Kidney (tissue), 14 donors: Measurements from ENCODE around the gene CD276. TPM values are rescaled to one million over a fixed set of nuclear protein-coding genes. Genes with fewer than 3 reads are reported as not detected.
A peak's percentile ranks its signal among the peaks of the same experiment; 100 is the strongest.

Experiments used
- DNase-seq, 5 donors: peaks; one replicate each; pipeline ENCODE4 v3.0.0-alpha.2; 2013 to 2020
- FAIRE-seq: peaks from 2 replicates; lab custom pipeline; 2012; peaks lifted over from hg19 to GRCh38; lab: Jason Lieb, UNC
- H3K27ac ChIP-seq, 2 donors: one replicate each; pipeline ENCODE4 v1.7.0; 2013; ENCODE audit warnings: low read depth in 2 of 2, low read length in 2 of 2, inconsistent platforms in 1 of 2
- H3K27me3 ChIP-seq: one replicate; pipeline ENCODE4 v1.7.1; 2013; ENCODE audit warnings: low read length, inconsistent platforms; ENCODE audit not compliant: control insufficient read depth, insufficient read depth
- H3K36me3 ChIP-seq, 3 donors: one replicate each; pipeline versions ENCODE4 v1.7.0 to v1.7.1; 2013; ENCODE audit warnings: low read length in 3 of 3, control low read depth in 1 of 3, inconsistent platforms in 1 of 3; ENCODE audit not compliant: insufficient read depth in 3 of 3, control insufficient read depth in 2 of 3
- H3K4me1 ChIP-seq, 3 donors: one replicate each; pipeline versions ENCODE4 v1.7.0 to v1.7.1; 2013; ENCODE audit warnings: low read length in 3 of 3, inconsistent platforms in 1 of 3, low read depth in 1 of 3; ENCODE audit not compliant: control insufficient read depth in 2 of 3, insufficient read depth in 2 of 3
- H3K4me3 ChIP-seq, 3 donors: one replicate each; pipeline versions ENCODE4 v1.7.0 to v1.8.1; 2013; ENCODE audit warnings: low read length in 3 of 3, control low read depth in 1 of 3, inconsistent platforms in 1 of 3
- H3K9ac ChIP-seq, 3 donors: one replicate each; pipeline versions ENCODE4 v1.7.0 to v1.7.1; 2013; ENCODE audit warnings: low read length in 3 of 3, control low read depth in 1 of 3, inconsistent platforms in 1 of 3
- H3K9me3 ChIP-seq, 3 donors: one replicate each; pipeline versions ENCODE4 v1.7.0 to v1.7.1; 2013; ENCODE audit warnings: low read length in 3 of 3, control low read depth in 1 of 3, inconsistent platforms in 1 of 3; ENCODE audit not compliant: control insufficient read depth in 2 of 3, insufficient read depth in 1 of 3
- CTCF ChIP-seq: IDR thresholded peaks from 3 replicates; pipeline ENCODE4 v1.5.1; 2012; ENCODE audit warnings: mild to moderate bottlenecking, moderate library complexity, borderline replicate concordance; ENCODE audit not compliant: insufficient read depth; ENCODE audit errors: extremely low read depth
- intact Hi-C: fragments of 100-400 bp; cut with DNase I; formaldehyde crosslinking; loops from one replicate; pipeline ENCODE4 v1.11.1; 2022
- polyA plus RNA-seq: library from polyadenylated mRNA; stranded (reverse); fragments of 350-450 nt; fragmentation: Illumina TruSeq; extraction: RNeasy Lipid Tissue Mini Kit (QIAGEN cat#74804); gene quantifications from one replicate; pipeline ENCODE4 v1.2.3, GENCODE V29; 2014; ENCODE audit warnings: low read depth, low replicate concordance; ENCODE audit not compliant: insufficient read depth
- total RNA-seq: library from RNA; stranded (reverse); fragmentation: NEBNext Ultra II Directional; extraction: Animal tissue kit (Norgen Biotek cat#: 25700); gene quantifications from one replicate; pipeline ENCODE4 v1.2.1, GENCODE V29; 2021
- donor health status: control.
- donor health status: control.
- donor health status: control.
- donor health status: control.
- donor health status: control.
- donor health status: DM: yes; HTN: yes; CAD: no.
- donor health status: Normal renal cell carcinoma (clear cell type).

The CD276 gene
- total and polyA plus RNA-seq, 2 donors from 2014 or later, result 25.0 to 31.5 TPM

- TF ChIP-seq CTCF, result no peak
- H3K27me3 ChIP-seq, result no peaks in the 10 kb centered on the region
- intact Hi-C loops, result no loop called here
- H3K36me3 ChIP-seq, result no peaks in the 10 kb centered on the region
- no peak overlapping the region for H3K9ac ChIP-seq
- DNase-seq, result no peak
- H3K4me1 ChIP-seq, result peaks cover 0 to 6% (median 5%) of the 10 kb centered on the region in 3 donors
- no peak for FAIRE-seq
- no peaks in the 10 kb centered on the region for H3K9me3 ChIP-seq
- no peak overlapping the region for H3K27ac ChIP-seq
- H3K4me3 ChIP-seq, result no peak overlapping the region
These were observed 60.1 kb downstream of the CD276 start for GRCh38 chr15:73744293-73744692.

- intact Hi-C loops, result no loop called here
- Histone ChIP-seq H3K27me3 (no peaks in the 10 kb centered on the region), H3K9me3 (no peaks in the 10 kb centered on the region), H3K4me3 (no peak overlapping the region), H3K9ac (no peak overlapping the region), H3K36me3 (no peaks in the 10 kb centered on the region), H3K27ac (no peak overlapping the region), H3K4me1 (peaks cover 0 to 6% (median 5%) of the 10 kb centered on the region in 3 donors)
- TF ChIP-seq CTCF, result no peak
- FAIRE-seq (no peak), DNase-seq (no peak)
These were observed 60.9 kb downstream of the CD276 start for GRCh38 chr15:73745073-73745472.

- no peak for TF ChIP-seq CTCF
- no peaks in the 10 kb centered on the region for H3K9me3 ChIP-seq
- no peaks in the 10 kb centered on the region for H3K27me3 ChIP-seq
- no peak overlapping the region for H3K4me3 ChIP-seq
- H3K9ac ChIP-seq, result no peak overlapping the region
- H3K27ac ChIP-seq, result no peak overlapping the region
- intact Hi-C loops, result no loop called here
- FAIRE-seq (no peak), DNase-seq (no peak)
- H3K4me1 ChIP-seq, result peaks cover 0 to 7% (median 5%) of the 10 kb centered on the region in 3 donors
- H3K36me3 ChIP-seq, result no peaks in the 10 kb centered on the region
These were observed 62.1 kb downstream of the CD276 start for GRCh38 chr15:73746261-73746660.

GRCh38 chr15:73746883-73747282 lies 62.7 kb downstream of the CD276 start:
- peak in 3 of 5 donors; percentile 40 to 67 (median 51) for DNase-seq
- Histone ChIP-seq H3K4me3 (no peak overlapping the region), H3K36me3 (no peaks in the 10 kb centered on the region), H3K9ac (no peak overlapping the region), H3K9me3 (no peaks in the 10 kb centered on the region), H3K27ac (no peak overlapping the region), H3K4me1 (peaks cover 0 to 10% (median 5%) of the 10 kb centered on the region in 3 donors), H3K27me3 (no peaks in the 10 kb centered on the region)
- no peak for TF ChIP-seq CTCF
- no peak for FAIRE-seq
- intact Hi-C loops, result no loop called here
